ENCODE data around the gene ALDOB. TPM values are rescaled to one million over a fixed set of nuclear protein-coding genes. Genes with fewer than 3 reads are reported as not detected.

Gene ALDOB
- total RNA-seq, 1 donor from 2014 or later: not detected

GRCh38 chr9:101375546-101375945 is 60.0 kb downstream of the ALDOB start:
- Histone ChIP-seq H3K27ac (no peak overlapping the region), H3K9me3 (no peaks in the 10 kb centered on the region), H3K27me3 (no peaks in the 10 kb centered on the region), H3K4me3 (no peak overlapping the region), H3K36me3 (no peaks in the 10 kb centered on the region), H3K4me1 (no peaks in the 10 kb centered on the region)
- no peak for DNase-seq (ENCODE audit: extremely low spot score in 2 of 2)
- intact Hi-C loops (cut with DNase I): no loop called here
- no peak for TF ChIP-seq POLR2A (IDR thresholded peaks at IDR 0.05)
- TF ChIP-seq CTCF (IDR thresholded peaks at IDR 0.05): no peak
- no peak for TF ChIP-seq POLR2AphosphoS5 (IDR thresholded peaks at IDR 0.05; ENCODE audit: insufficient read depth in 1 of 2, low read depth in 1 of 2)

DNA sequence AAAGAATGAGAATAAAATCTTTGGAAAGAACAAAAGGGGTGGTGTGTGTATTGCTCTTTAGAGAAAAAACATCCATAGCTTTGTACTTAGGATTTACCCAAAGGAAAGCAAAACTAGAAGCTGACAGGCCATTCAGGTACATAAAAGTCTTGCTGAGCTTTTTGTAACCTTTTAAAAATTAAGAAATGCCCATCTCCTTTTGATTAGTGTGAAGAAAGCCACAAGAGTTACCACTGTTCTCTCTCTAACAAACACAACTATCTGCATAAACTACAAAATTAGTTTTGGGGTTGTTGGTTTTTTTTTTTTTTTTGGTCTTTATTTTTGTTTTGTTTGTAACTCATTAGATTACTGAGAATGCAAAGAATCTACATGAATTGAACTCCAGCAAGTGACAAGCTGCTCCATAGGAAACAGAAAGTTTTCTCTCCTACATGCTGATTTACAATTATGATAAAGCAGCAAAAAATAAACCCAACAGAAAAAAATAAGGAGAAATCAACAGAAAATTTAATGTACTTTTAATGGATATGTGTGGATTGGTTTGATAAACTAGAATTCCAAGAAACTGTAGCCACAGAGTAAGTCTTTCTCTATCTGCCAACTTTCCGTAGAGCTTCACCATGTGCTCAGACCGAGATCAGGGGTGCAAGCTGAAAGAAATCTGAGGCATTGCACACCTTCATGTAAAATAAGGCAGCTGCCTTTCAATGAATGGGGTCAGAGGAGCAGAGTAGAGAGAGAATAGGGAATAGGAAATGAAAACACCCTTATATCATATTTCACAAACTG is 63.1 kb downstream of the ALDOB start:
- H3K4me1 ChIP-seq: no peaks in the 10 kb centered on the region
- no peak overlapping the region for H3K27ac ChIP-seq
- H3K27me3 ChIP-seq: no peaks in the 10 kb centered on the region
- H3K9me3 ChIP-seq: no peaks in the 10 kb centered on the region
- H3K36me3 ChIP-seq: no peaks in the 10 kb centered on the region
- no peak for TF ChIP-seq POLR2AphosphoS5 (IDR thresholded peaks at IDR 0.05; ENCODE audit: insufficient read depth in 1 of 2, low read depth in 1 of 2)
- no peak for TF ChIP-seq POLR2A (IDR thresholded peaks at IDR 0.05)
- TF ChIP-seq CTCF (IDR thresholded peaks at IDR 0.05): no peak
- intact Hi-C loops (cut with DNase I): no loop called here
- no peak for DNase-seq (ENCODE audit: extremely low spot score in 2 of 2)
- no peak overlapping the region for H3K4me3 ChIP-seq

- Histone ChIP-seq H3K27me3 (no peaks in the 10 kb centered on the region), H3K4me3 (no peak overlapping the region), H3K27ac (no peak overlapping the region), H3K36me3 (no peaks in the 10 kb centered on the region), H3K9me3 (no peaks in the 10 kb centered on the region), H3K4me1 (no peaks in the 10 kb centered on the region)
- intact Hi-C loops (cut with DNase I): no loop called here
- DNase-seq (ENCODE audit: extremely low spot score in 2 of 2): no peak
- no peak for TF ChIP-seq POLR2A (IDR thresholded peaks at IDR 0.05)
- TF ChIP-seq POLR2AphosphoS5 (IDR thresholded peaks at IDR 0.05; ENCODE audit: insufficient read depth in 1 of 2, low read depth in 1 of 2): no peak
- no peak for TF ChIP-seq CTCF (IDR thresholded peaks at IDR 0.05)
Observed at GRCh38 chr9:101371813-101372212, 63.8 kb downstream of the ALDOB start.

Small RNA genes lying within 50 kb of the gene (small RNA-seq; reads per million reads assigned to genes)
- gene AL353621.2: not detected

Other genes with a start within 250 kb of the ALDOB start
- not detected for gene BAAT, start 50.8 kb downstream of the ALDOB start, total RNA-seq
- gene MRPL50, start 37.2 kb downstream of the ALDOB start, total RNA-seq: 8.8 TPM
- 12.5 TPM for gene ZNF189, start 36.9 kb downstream of the ALDOB start, total RNA-seq
- 22.3 TPM for gene RNF20, start 98.1 kb upstream of the ALDOB start, total RNA-seq
- not detected for gene PPP3R2, start 159.2 kb upstream of the ALDOB start, total RNA-seq